Measurements from ENCODE around the gene AKR1C2. TPM values are rescaled to one million over a fixed set of nuclear protein-coding genes. Genes with fewer than 3 reads are reported as not detected.
"Not testable (repeated sequence)": the region's sequence is repeated elsewhere in the genome, so short reads cannot be mapped to it uniquely, and the experiment has no call there.

AKR1C2 gene
- total RNA-seq, 2 experiments from 2014 or later = not detected

DNA sequence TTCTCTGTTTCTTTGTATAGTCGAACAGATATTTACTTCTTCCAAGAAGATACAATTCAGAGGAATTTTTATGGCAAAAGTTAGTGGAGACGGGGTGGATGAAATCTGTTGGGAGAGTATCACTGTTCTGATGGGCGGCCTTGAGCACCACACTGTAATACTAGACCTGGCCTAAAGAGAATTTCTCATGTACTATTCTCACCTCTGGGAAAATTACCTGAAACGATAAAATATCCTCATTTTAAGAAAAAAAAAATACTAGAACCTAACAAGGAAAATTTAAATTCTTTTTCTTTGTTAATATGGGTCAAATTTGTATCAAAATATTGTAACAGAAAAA lies 39.9 kb downstream of the AKR1C2 start:
- ATAC-seq; H3K4me3 Mint-ChIP-seq; POLR2A ChIA-PET; intact Hi-C loops (cut with DNase I, micrococcal nuclease); CTCF ChIA-PET; H3K27ac Mint-ChIP-seq; H3K36me3 Mint-ChIP-seq (ENCODE audit: low read depth); H3K27me3 Mint-ChIP-seq; H3K9me3 Mint-ChIP-seq (ENCODE audit: low read depth); H3K4me1 Mint-ChIP-seq; DNase-seq: not testable (repeated sequence)

DNA sequence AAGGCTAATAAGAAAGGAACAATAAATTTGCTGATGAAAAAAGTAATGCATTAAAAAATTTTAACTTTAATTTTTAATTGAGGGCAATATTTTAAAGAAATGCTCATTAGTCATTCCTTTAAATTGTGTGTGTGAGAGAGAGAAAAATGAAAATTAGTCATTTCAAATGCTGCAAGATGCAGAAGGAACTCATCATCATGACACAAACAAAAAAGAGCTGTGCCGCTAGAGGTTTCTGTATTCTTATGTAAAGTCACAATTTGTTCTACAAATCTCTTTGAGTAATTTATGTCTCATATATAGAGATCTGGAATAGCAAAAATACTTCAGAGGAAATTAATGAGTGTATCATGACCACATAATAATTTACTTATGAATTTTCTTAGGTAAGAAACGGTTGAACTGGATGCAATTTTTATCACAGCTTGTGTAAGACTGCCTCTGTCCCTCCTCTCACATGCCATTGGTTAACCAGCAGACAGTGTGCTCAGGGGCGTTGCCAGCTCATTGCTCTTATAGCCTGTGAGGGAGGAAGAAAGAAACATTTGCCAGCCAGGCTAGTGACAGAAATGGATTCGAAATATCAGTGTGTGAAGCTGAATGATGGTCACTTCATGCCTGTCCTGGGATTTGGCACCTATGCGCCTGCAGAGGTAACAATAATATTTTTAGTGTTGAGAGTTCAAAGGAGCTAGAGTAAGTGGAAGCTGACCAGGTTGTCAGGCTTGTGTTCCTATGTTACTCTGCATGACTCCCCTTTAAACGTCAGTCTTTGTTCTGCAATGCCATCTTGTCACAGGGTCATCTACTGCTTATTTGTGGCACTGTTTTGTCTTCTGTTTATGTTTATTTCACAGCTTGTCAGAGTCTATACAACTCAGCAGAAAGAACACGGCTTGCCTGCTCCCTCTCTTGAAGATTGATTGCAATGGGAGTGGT lies 40.5 kb downstream of the AKR1C2 start, which contains the start of gene AKR1C1:
Gene AKR1C1 (plus strand): TSS at position 540 of the 939 bp plus-strand sequence. CDS start 30 bp downstream, at position 570.
- not testable (repeated sequence) for H3K36me3 Mint-ChIP-seq (ENCODE audit: low read depth); H3K27me3 Mint-ChIP-seq

DNA sequence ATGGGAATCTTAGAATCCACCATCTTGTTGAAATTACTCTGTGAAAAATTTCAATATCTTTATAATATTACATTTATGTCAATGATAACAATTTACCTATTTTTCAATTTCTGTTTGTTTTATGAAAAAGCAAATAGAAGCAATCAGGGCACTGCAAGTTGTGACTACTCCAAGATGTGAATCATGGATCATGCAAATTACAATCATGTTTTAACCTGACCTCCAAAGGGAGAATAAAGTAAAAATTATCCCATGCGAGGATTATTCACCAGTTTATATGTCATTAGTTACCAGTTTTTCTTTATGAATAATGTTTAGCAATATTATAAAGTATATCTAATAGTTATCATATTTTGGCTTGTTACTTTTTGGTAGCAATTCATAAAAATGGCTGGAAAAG lies 41.3 kb downstream of the AKR1C2 start:
- H3K27ac Mint-ChIP-seq; H3K4me1 Mint-ChIP-seq; DNase-seq; intact Hi-C loops (cut with DNase I, micrococcal nuclease); H3K9me3 Mint-ChIP-seq (ENCODE audit: low read depth); ATAC-seq; POLR2A ChIA-PET; H3K4me3 Mint-ChIP-seq; H3K27me3 Mint-ChIP-seq; H3K36me3 Mint-ChIP-seq (ENCODE audit: low read depth); CTCF ChIA-PET: not testable (repeated sequence)

More for the DNA sequence above, 40.5 kb downstream of the AKR1C2 start, which contains the start of gene AKR1C1:
- H3K9me3 Mint-ChIP-seq (ENCODE audit: low read depth); CTCF ChIA-PET; DNase-seq; H3K4me1 Mint-ChIP-seq; H3K27ac Mint-ChIP-seq; POLR2A ChIA-PET; H3K4me3 Mint-ChIP-seq; intact Hi-C loops (cut with DNase I, micrococcal nuclease): not testable (repeated sequence)
- ATAC-seq = peak; percentile 47

DNA sequence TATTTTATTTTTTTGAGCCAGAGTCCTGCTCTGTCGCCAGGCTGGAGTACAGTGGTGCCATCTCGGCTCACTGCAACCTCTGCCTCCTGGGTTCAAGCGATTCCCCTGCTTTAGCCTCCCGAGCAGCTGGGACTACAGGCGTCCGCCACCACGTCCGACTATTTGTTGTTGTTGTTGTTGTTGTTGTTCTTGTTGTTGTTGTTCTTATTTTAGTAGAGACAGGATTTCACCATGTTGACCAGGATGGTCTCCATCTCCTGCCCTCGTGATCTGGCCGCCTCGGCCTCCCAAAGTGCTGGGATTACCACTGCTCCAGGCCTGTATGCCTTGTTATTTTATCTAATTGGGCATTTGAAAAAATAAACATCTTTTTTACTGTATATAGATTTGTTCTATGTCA lies 42.1 kb downstream of the AKR1C2 start:
- H3K27ac Mint-ChIP-seq; H3K4me3 Mint-ChIP-seq; intact Hi-C loops (cut with DNase I, micrococcal nuclease); H3K27me3 Mint-ChIP-seq; H3K36me3 Mint-ChIP-seq (ENCODE audit: low read depth); H3K4me1 Mint-ChIP-seq; H3K9me3 Mint-ChIP-seq (ENCODE audit: low read depth); CTCF ChIA-PET; DNase-seq; POLR2A ChIA-PET; ATAC-seq: not testable (repeated sequence)

DNA sequence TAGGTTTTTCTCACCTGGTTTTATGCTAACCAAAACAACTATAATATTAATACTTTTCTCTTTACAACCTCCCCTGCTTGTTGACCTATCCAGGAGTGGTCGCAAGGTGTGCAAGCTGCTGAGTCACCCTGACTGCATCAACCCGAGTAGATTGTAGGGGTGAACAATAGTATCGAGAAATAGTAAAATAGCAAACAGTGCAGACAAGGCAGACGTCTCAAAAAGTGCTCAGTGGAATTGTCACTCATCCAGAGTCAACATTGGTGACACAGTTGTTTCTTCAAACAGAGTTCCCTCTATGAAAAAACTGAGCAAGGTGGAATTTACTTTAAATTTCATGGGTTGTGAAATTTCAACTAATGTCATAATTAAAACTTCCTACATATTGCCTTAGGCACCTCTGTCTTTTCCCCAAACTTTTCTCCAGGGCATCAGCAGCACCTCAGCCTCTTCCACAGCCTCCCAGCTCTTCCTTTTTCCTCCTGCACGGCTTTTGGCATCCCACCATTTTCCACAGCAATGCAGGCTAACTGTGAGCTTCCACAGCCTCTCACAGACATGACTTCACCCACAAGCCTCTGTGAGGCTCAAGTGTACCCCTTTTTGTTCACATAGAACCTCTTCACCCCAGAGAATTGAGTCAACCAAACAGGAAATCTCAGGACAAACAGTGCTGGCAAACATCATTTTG lies 46.6 kb downstream of the AKR1C2 start:
- H3K36me3 Mint-ChIP-seq (ENCODE audit: low read depth); H3K27ac Mint-ChIP-seq; CTCF ChIA-PET; H3K27me3 Mint-ChIP-seq; H3K9me3 Mint-ChIP-seq (ENCODE audit: low read depth); POLR2A ChIA-PET; H3K4me3 Mint-ChIP-seq; ATAC-seq; H3K4me1 Mint-ChIP-seq; intact Hi-C loops (cut with DNase I, micrococcal nuclease); DNase-seq: not testable (repeated sequence)

DNA sequence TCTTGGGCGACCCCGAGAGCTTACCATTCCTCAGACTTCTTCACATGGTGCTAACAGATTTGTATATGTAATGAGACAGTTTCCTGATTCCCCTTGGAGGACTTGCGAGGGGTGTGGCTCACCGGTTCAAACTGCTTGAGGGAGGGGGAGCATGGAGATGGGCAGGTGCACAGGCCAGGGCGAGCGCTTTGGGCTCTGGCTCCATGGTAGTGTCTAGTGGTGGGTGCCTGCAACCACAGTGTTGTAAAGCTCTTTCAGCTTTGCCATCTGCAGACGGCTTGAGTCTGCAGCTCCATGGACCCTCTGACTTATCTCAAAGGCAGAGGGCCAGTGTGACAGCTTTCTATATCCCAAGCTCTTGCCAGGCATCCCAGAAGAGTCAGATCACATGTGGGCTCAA lies 47.6 kb downstream of the AKR1C2 start:
- H3K27me3 Mint-ChIP-seq; DNase-seq; intact Hi-C loops (cut with DNase I, micrococcal nuclease); H3K4me3 Mint-ChIP-seq; POLR2A ChIA-PET; CTCF ChIA-PET; H3K27ac Mint-ChIP-seq; ATAC-seq; H3K4me1 Mint-ChIP-seq; H3K36me3 Mint-ChIP-seq (ENCODE audit: low read depth); H3K9me3 Mint-ChIP-seq (ENCODE audit: low read depth): not testable (repeated sequence)

DNA sequence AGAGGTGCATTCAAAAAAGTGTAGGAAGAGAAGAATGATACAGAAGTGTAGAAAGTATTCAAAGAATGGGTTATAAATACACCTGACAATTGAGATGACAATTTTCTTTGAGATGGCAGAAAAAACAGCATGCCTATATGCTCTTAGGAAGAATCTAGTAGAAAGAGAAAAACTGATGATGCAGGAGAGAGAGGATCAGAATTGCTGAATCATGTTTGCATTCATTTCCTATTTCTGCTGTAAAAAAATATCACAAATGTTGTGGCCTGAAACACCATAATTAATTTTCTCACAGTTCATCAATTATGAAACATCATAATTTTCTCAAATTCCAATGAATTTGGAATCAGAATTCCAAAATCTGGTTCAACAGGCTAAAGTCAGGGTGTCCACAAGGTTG lies 50.3 kb downstream of the AKR1C2 start:
- H3K27me3 Mint-ChIP-seq = no peaks in the 10 kb centered on the region
- DNase-seq (no peak), ATAC-seq (no peak)
- POLR2A ChIA-PET = no interaction called here
- no peaks in the 10 kb centered on the region for H3K4me1 Mint-ChIP-seq
- no peaks in the 10 kb centered on the region for H3K36me3 Mint-ChIP-seq (ENCODE audit: low read depth)
- intact Hi-C loops (cut with DNase I, micrococcal nuclease) = no loop called here
- CTCF ChIA-PET = no interaction called here
- no peaks in the 10 kb centered on the region for H3K9me3 Mint-ChIP-seq (ENCODE audit: low read depth)
- no peak overlapping the region for H3K4me3 Mint-ChIP-seq
- no peak overlapping the region for H3K27ac Mint-ChIP-seq

DNA sequence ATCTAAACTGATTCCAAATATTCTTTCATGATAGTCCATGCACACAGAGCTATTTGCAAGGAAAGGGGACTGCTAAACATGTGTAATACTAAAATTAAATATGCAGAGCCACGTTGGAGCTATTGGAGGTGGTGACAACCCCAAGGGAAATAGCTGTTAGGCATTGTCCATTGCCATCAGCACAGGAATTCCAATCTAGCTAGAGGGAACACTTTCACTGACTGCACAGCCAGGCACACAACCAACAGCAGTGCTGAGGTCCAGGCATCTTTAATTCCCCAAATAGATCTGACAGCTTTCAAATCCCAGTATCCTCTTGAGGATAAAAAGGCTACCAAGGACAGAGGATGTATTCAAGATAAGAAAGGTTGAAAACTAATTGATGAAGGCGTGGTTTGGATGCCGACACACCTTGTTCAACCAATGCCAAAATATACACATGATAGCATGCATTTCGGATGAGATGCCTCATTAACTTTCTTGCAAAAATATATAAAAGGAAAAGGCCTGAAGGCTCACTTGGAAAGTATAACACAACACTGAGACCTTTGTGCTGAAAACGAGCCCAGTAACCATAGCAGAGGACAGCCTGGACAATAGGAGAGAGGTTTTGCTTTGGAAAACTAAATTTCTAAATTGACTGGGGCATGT lies 52.0 kb downstream of the AKR1C2 start:
- H3K9me3 Mint-ChIP-seq (ENCODE audit: low read depth); H3K36me3 Mint-ChIP-seq (ENCODE audit: low read depth); H3K4me1 Mint-ChIP-seq; CTCF ChIA-PET; intact Hi-C loops (cut with DNase I, micrococcal nuclease); H3K27me3 Mint-ChIP-seq; DNase-seq; H3K4me3 Mint-ChIP-seq; POLR2A ChIA-PET; ATAC-seq; H3K27ac Mint-ChIP-seq: not testable (repeated sequence)

DNA sequence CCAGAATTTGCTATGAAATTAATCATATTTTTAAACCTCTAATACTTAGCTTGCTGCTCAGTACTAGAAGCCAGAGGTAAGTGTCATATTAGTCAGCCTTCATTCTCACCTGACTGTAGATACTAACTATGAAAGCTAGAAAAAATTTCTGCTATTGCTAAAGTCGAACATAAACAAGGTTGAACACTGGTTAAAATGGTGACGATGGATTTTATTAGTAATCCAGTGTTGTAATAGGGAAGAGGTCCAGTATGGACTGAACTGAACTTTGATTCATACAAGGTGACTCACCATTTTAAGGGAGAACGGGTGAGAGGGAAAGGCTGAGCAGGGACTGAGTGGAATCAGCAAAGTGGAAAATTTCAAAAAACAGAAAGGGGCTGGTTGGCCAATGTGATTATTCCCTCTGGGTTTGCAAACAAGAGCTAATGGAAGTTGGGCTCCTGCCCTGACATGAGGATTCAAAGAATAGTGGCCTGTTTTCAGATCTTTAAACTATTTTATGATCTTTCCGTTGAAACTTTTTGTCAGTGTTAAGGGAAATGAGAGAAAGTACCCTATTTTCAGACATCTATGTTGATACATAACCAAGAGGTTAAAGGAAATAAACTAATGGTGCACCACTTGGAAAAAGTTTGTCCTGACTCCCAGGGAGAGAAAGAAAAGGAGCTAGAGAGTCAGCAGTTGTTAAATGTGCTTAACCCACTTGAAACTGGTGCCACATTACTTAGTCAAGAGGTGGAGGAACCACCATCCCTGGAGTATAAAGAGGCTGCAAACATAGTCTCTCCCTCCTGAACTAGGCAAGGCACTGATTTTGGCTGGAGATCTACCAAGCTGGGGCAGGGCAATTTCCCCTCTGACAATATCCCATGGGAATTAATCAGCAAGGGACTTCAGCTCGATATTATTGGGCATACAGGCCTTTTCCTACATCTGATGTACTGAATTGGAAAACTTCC lies 55.7 kb downstream of the AKR1C2 start:
- Mint-ChIP-seq H3K27ac (no peak overlapping the region), H3K36me3 (ENCODE audit: low read depth) (no peaks in the 10 kb centered on the region), H3K27me3 (no peaks in the 10 kb centered on the region), H3K4me3 (no peak overlapping the region), H3K9me3 (ENCODE audit: low read depth) (no peaks in the 10 kb centered on the region), H3K4me1 (no peaks in the 10 kb centered on the region)
- CTCF ChIA-PET = interaction anchor here (0.6 to 0.9 kb wide), 2 partner anchors 15 to 41 kb away, joined by 3 read pairs; no protein-coding TSS in a partner anchor
- intact Hi-C loops (cut with DNase I, micrococcal nuclease) = no loop called here
- POLR2A ChIA-PET = no interaction called here
- DNase-seq (no peak), ATAC-seq (no peak)

DNA sequence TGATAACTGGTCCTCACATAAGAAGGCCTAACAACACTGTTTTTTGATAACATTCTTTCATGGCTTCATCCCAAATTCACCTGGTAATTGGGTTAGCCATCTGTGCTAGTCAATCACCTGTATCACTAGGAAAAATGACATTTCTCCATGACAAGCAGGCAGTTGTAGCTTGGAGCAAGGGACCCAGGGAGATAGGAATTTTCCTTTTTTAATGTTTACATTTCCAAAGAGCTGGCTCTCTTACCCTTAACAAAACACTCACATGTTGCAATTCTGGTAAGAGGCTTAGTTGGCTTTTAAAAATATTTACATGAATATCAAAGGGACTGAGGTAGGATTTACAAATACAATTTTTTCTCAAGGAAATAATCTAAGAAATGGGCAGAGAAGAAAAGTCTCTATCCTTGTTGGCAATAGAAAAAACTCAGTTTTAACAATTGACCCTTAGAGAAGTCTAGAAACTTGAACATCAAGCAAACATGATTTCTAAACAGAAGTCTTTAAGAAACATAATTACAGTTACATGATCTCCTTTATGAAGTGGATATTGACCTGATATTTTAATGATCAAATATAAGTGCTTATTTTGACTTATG lies 56.5 kb downstream of the AKR1C2 start:
- no peak for ATAC-seq
- Mint-ChIP-seq H3K9me3 (ENCODE audit: low read depth) (no peaks in the 10 kb centered on the region), H3K4me3 (no peak overlapping the region), H3K27ac (no peak overlapping the region), H3K27me3 (no peaks in the 10 kb centered on the region), H3K4me1 (no peaks in the 10 kb centered on the region), H3K36me3 (ENCODE audit: low read depth) (no peaks in the 10 kb centered on the region)
- POLR2A ChIA-PET = no interaction called here
- no peak for DNase-seq
- CTCF ChIA-PET = no interaction called here
- intact Hi-C loops (cut with DNase I, micrococcal nuclease) = no loop called here

Data from activated CD4-positive, alpha-beta T cell treated with anti-CD3 and anti-CD28 coated beads for 36 hours (primary cell).